Immature natural killer cell (primary cell): ENCODE measurements around the gene TIMM9. TPM values are rescaled to one million over a fixed set of nuclear protein-coding genes. Genes with fewer than 3 reads are reported as not detected.
A peak's percentile ranks its signal among the peaks of the same experiment; 100 is the strongest.

Experiments used
- DNase-seq, 3 donors: peaks; one replicate each; pipeline ENCODE4 v3.0.0; 2022; ENCODE audit warnings: mixed read lengths in 1 of 3
- H3K27ac Mint-ChIP-seq, 6 donors: one replicate each; pipeline ENCODE4 v1.8.0; 2020; ENCODE audit warnings: mixed read lengths in 6 of 6, mild to moderate bottlenecking in 5 of 6, inconsistent platforms in 4 of 6, moderate library complexity in 3 of 6
- H3K27me3 Mint-ChIP-seq, 3 donors: one replicate each; pipeline ENCODE4 v1.8.0; 2020 to 2021; ENCODE audit warnings: low read depth in 3 of 3, mild to moderate bottlenecking in 3 of 3, mixed read lengths in 3 of 3, moderate library complexity in 3 of 3, inconsistent platforms in 1 of 3
- H3K36me3 Mint-ChIP-seq, 3 donors: one replicate each; pipeline ENCODE4 v1.8.0; 2020; ENCODE audit warnings: mixed read lengths in 3 of 3, inconsistent platforms in 2 of 3, mild to moderate bottlenecking in 2 of 3
- H3K4me1 Mint-ChIP-seq, 2 donors: one replicate each; pipeline ENCODE4 v1.8.0; 2020; ENCODE audit warnings: inconsistent platforms in 2 of 2, mild to moderate bottlenecking in 2 of 2, mixed read lengths in 2 of 2, moderate library complexity in 1 of 2
- H3K4me3 Mint-ChIP-seq, 5 donors: one replicate each; pipeline ENCODE4 v1.8.0; 2020; ENCODE audit warnings: mild to moderate bottlenecking in 5 of 5, mixed read lengths in 5 of 5, inconsistent platforms in 3 of 5, moderate library complexity in 3 of 5
- H3K9me3 Mint-ChIP-seq, 6 donors: one replicate each; pipeline ENCODE4 v1.8.0; 2020; ENCODE audit warnings: mild to moderate bottlenecking in 6 of 6, mixed read lengths in 6 of 6, inconsistent platforms in 4 of 6, moderate library complexity in 3 of 6
- polyA plus RNA-seq, 3 donors: library from polyadenylated mRNA; unstranded; fragments of 300-500 nt; fragmentation: Illumina TruSeq; gene quantifications; one replicate each; pipeline ENCODE4 v1.2.3, GENCODE V29; 2021

The TIMM9 gene, protein sequence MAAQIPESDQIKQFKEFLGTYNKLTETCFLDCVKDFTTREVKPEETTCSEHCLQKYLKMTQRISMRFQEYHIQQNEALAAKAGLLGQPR
- polyA plus RNA-seq, result 10 to 100 TPM; 21.0 to 51.8 (median 48.8) TPM

DNA sequence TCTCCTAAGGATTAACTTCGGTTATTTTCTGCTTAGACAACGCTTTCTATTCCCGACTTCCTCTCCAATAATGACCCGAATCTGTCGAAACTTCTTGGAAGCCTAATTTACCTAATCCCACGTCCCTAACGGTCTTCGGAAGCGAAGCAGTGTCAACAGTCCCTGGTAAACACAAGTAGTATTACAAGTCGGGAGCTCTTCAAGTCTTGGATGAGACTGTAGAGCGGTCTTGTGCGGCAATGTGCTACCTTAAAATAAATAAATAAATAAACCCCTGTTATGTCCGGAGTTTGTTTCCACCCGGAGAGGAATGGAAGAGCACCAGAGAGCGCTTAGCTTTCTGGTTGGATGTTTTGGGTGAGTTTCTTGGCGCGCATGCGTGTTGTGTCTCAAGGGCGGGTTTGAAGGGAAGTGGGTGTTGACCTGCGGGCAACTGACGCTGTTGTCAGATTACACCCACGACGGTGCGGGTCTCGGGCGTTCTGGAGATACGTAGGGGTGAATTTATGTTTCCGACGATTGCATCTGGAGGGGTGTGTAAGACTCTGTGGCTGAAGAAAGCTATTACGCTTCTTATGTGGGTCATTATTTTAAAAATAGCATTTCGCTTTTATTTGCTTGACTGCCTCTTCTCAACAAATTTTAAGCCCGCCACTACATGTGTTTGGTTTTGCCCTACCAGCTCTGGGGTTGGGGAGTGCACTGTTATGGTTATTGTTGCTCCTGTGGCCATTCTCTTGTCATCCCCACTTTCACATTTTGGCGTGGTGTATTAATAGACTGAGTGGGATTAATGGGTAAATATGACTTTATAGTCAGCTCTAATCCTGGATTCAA is at the start of gene TIMM9, which contains the start of gene KIAA0586:
Gene TIMM9, minus strand, starts transcription at position 251 of the 837 bp plus-strand sequence. CDS start 15,586 bp downstream, outside the sequence.
Gene KIAA0586, plus strand, starts transcription at position 439 of the 837 bp plus-strand sequence. CDS start 546 bp downstream, outside the sequence.
- Mint-ChIP-seq H3K4me1 (peaks cover 36 to 49% of the 10 kb centered on the region in 2 donors), H3K27ac (peak within 1 kb of the TSS; percentile 93 to 99 (median 95)), H3K27me3 (peaks cover 8 to 18% (median 16%) of the 10 kb centered on the region in 3 donors), H3K36me3 (peaks cover 3 to 7% (median 5%) of the 10 kb centered on the region in 3 donors), H3K4me3 (peak within 1 kb of the TSS; percentile 86 to 93 (median 90)), H3K9me3 (peaks cover 0 to 2% (median 0%) of the 10 kb centered on the region in 6 donors)
- peak; percentile 97 to 98 (median 98) for DNase-seq

DNA sequence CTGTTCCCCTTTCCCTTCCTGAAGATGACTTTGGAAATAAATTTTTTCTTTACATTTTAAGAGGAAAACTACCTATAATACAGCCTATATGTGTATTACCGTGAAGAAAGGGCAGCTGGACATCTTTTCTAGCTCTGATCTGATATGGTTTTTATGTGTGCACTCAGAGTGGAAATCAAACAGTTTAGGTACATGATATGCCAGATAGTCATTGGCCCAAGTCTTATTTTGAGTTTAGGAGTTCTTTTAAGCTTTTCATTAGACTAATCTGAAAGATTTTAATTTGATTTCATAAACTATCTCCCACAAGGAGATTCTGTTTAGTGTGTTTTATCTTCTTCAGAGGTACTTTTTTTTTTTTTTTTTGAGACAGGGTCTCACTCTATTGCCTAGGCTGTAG is 49.0 kb upstream of the TIMM9 start:
- H3K27me3 Mint-ChIP-seq, result no peaks in the 10 kb centered on the region
- H3K27ac Mint-ChIP-seq, result no peak overlapping the region
- H3K4me1 Mint-ChIP-seq, result no peaks in the 10 kb centered on the region
- H3K9me3 Mint-ChIP-seq, result no peaks in the 10 kb centered on the region
- no peak for DNase-seq
- H3K36me3 Mint-ChIP-seq, result peaks cover 27 to 53% (median 33%) of the 10 kb centered on the region in 3 donors
- H3K4me3 Mint-ChIP-seq, result no peak overlapping the region

DNA sequence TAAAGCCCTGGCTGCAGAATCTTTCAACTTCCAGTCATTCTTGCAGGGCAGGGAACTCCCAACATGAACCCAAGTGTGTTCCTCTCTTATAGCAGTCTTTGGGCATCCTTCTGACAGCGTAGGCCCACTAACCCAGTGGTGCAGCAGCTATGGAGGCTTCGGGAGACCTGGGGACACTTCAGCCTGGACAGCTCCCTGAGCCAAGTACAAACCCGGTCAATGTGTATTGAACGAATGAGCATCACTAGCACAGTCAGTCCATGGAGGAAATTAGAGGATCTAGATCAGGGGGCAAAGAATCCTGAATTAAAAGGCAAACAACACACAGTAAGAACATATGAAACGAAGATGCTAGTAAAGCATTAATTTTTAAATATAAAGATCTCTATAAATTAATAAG is 42.0 kb upstream of the TIMM9 start:
- Mint-ChIP-seq H3K4me1 (no peaks in the 10 kb centered on the region), H3K36me3 (peaks cover 17 to 45% (median 27%) of the 10 kb centered on the region in 3 donors), H3K27ac (peak overlapping the region in 1 of 6 donors; percentile 5), H3K9me3 (no peaks in the 10 kb centered on the region), H3K27me3 (no peaks in the 10 kb centered on the region), H3K4me3 (no peak overlapping the region)
- DNase-seq, result no peak

DNA sequence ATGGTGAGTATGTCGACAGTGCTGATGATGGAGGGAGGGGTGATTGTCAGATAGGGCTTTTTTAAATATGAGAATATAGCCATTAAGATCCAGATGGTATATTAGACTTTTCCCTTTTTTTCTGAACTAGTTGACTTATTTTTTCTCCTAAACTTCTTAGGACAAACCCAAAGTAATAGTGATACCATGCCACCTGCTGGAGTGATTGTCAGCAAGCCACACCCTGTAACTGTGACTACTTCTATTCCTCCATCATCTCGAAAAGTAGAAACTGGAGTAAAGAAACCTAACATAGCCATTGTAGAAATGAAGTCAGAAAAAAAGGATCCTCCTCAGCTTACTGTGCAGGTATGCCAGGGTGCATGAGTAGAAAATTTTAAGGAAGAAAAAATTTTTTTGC is 40.2 kb upstream of the TIMM9 start:
- Mint-ChIP-seq H3K4me1 (no peaks in the 10 kb centered on the region), H3K4me3 (no peak overlapping the region), H3K36me3 (peaks cover 23 to 50% (median 33%) of the 10 kb centered on the region in 3 donors), H3K27ac (no peak overlapping the region), H3K27me3 (no peaks in the 10 kb centered on the region), H3K9me3 (no peaks in the 10 kb centered on the region)
- no peak for DNase-seq

DNA sequence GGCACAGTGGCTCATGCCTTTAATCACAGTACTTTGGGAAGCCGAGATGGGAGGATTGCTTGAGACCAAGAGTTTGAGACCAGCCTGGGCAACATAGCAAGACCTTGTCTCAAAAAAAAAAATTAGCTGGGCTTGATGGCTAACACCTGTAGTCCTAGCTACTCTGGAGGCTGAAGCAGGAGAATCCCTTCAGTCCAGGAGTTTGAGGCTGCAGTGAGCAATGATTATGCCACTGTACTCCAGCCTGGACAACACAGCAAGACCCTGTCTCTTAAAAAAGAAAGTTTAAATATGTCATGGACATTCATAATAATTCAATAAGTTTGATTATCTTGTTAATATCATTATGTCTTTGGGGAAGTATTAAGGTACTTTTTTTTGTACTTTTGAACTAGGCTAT is 39.1 kb upstream of the TIMM9 start:
- Mint-ChIP-seq H3K9me3 (no peaks in the 10 kb centered on the region), H3K36me3 (peaks cover 26 to 47% (median 32%) of the 10 kb centered on the region in 3 donors)

DNA sequence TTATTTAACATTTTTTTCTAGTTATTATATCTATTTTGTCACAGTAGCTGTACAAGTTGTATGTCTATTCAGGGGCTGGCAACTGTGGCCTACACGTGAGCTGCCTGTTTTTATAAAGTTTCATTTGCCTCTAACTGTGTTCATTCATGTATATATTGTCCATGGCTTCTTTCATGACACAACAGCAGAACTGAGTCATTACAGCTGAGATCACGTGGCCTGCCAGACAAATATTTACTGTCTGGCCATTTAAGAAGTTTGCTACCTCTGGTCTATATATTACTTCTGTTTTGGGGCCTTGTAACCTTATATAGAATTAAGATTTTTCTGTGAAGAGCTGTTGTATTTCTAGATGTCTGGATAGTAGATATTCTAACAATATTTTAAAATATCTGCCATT is 38.1 kb upstream of the TIMM9 start:
- H3K4me3 Mint-ChIP-seq, result no peak overlapping the region
- no peak for DNase-seq
- no peaks in the 10 kb centered on the region for H3K4me1 Mint-ChIP-seq
- no peaks in the 10 kb centered on the region for H3K9me3 Mint-ChIP-seq
- H3K27me3 Mint-ChIP-seq, result no peaks in the 10 kb centered on the region
- H3K36me3 Mint-ChIP-seq, result peaks cover 31 to 49% (median 35%) of the 10 kb centered on the region in 3 donors
- H3K27ac Mint-ChIP-seq, result no peak overlapping the region

More for the DNA sequence above, 39.1 kb upstream of the TIMM9 start:
- H3K4me3 Mint-ChIP-seq, result no peak overlapping the region
- no peak for DNase-seq
- H3K27me3 Mint-ChIP-seq, result no peaks in the 10 kb centered on the region
- no peaks in the 10 kb centered on the region for H3K4me1 Mint-ChIP-seq
- H3K27ac Mint-ChIP-seq, result peak overlapping the region in 1 of 6 donors; percentile 21

DNA sequence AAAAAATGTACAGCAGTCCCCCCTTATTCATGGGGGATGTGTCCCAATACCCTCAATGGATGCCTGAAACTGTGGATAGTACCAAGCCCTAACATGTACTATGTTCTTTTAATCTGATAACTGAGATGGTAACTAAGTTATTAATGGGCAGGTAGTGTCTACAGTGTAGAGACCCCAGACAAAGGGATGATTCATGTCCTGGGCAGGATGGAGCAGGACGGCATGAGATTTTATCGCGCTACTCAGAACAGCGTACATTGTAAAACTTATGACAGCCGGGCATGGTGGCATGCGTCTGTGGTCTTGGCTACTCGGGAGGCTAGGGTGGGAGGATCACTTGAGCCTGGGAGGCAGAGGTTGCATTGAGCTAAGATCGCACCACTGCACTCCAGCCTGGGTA is 37.3 kb upstream of the TIMM9 start:
- Mint-ChIP-seq H3K4me1 (no peaks in the 10 kb centered on the region), H3K36me3 (peaks cover 31 to 57% (median 35%) of the 10 kb centered on the region in 3 donors), H3K27ac (peak overlapping the region in 1 of 6 donors; percentile 33), H3K4me3 (no peak overlapping the region), H3K27me3 (no peaks in the 10 kb centered on the region), H3K9me3 (no peaks in the 10 kb centered on the region)
- DNase-seq, result no peak

DNA sequence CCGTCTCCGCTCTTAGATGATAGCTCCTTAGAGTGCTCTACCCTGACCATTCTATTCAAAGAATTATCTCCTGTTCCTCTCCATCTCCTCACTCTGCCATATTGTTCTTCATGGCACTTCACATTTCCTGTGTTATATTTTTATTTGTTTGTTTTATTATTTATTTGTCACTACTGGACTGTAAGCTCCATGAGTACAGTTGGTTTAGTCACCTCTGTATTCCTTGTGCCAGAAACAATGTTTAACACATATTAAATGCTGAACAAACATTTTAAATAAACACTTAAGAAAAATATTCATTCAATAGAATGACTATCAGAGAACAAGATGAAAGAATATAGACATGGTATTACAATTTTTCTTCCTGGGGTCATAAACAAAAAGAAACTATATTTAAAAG is 35.8 kb upstream of the TIMM9 start:
- H3K27ac Mint-ChIP-seq, result no peak overlapping the region
- no peaks in the 10 kb centered on the region for H3K27me3 Mint-ChIP-seq
- no peak for DNase-seq
- H3K36me3 Mint-ChIP-seq, result peaks cover 33 to 52% (median 35%) of the 10 kb centered on the region in 3 donors
- no peaks in the 10 kb centered on the region for H3K4me1 Mint-ChIP-seq
- H3K9me3 Mint-ChIP-seq, result no peaks in the 10 kb centered on the region
- H3K4me3 Mint-ChIP-seq, result no peak overlapping the region

DNA sequence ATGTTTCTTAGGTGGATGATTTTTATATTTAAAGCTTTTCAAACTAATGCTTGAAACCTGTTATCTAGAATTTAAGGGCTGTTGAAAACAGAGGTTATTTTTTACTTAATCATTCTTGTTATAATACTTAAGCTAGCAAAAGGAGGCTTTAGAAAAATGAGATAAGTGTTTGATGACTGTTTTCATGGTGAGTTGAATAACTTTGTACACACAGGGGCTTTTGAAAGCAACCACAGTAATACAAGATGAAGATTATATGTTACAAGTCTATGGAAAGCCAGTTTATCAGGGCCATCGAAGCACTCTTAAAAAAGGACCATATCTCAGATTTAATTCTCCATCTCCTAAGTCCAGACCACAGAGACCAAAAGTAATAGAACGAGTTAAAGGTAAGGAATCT is 33.4 kb upstream of the TIMM9 start:
- Mint-ChIP-seq H3K36me3 (peaks cover 31 to 60% (median 43%) of the 10 kb centered on the region in 3 donors), H3K4me1 (no peaks in the 10 kb centered on the region), H3K27ac (no peak overlapping the region), H3K9me3 (no peaks in the 10 kb centered on the region), H3K4me3 (no peak overlapping the region), H3K27me3 (no peaks in the 10 kb centered on the region)
- DNase-seq, result no peak

DNA sequence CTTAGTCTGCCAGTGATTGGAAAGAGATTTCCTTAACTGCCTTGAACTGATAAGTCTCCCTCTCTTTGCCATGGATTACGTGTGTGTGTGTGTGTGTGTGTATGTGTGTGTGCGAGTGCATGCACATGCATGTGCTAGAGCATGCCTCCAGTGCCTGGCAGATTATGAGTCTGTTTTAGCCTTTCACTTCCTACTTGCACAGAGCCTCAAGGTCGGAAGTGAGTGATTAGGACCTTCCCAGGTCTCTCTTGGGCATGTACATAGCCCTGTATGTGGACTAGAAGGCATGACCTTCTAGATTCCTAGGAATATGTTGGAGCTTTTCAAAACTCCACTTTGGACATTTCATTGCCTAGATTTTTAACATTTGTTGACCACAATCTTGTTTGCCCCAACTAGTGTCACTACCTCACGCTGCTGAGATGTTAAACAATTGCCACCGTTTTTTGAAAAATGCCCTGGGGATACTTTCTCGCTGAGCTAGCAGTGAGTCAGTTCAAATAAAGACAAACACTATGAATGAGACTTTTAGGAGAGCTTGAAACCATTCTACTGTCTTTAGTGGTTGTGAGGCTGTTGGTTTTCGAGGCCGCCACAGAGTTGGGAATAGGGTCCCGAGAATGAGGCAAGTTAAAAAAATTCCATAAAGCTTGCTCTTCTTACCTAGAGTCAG is 28.4 kb upstream of the TIMM9 start:
- H3K4me1 Mint-ChIP-seq, result no peaks in the 10 kb centered on the region
- H3K27me3 Mint-ChIP-seq, result no peaks in the 10 kb centered on the region
- no peak for DNase-seq
- peak overlapping the region in 1 of 6 donors; percentile 7 for H3K27ac Mint-ChIP-seq
- H3K9me3 Mint-ChIP-seq, result no peaks in the 10 kb centered on the region
- no peak overlapping the region for H3K4me3 Mint-ChIP-seq
- peaks cover 27 to 55% (median 36%) of the 10 kb centered on the region in 3 donors for H3K36me3 Mint-ChIP-seq

DNA sequence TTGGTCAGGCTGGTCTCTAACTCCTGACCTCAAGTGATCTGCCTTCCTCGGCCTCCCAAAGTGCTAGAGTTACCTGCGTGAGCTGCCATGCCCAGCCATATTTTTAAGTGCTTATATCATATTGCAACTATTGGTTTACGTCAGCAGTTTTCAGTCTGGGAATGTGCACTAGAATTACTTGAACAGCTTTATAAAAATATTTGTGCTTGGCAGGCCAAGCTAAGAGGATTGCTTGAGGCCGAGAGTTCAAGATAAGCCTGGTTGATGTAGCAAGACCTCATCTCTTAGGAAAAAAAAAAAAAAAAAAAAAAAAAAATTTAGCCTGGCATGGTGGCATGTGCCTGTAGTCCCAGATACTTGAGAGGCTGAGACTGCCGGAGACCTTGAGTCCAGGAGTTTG is 17.3 kb upstream of the TIMM9 start:
- Mint-ChIP-seq H3K9me3 (no peaks in the 10 kb centered on the region), H3K4me3 (no peak overlapping the region), H3K27ac (no peak overlapping the region), H3K36me3 (peaks cover 0 to 32% (median 16%) of the 10 kb centered on the region in 3 donors), H3K27me3 (no peaks in the 10 kb centered on the region), H3K4me1 (no peaks in the 10 kb centered on the region)
- no peak for DNase-seq

DNA sequence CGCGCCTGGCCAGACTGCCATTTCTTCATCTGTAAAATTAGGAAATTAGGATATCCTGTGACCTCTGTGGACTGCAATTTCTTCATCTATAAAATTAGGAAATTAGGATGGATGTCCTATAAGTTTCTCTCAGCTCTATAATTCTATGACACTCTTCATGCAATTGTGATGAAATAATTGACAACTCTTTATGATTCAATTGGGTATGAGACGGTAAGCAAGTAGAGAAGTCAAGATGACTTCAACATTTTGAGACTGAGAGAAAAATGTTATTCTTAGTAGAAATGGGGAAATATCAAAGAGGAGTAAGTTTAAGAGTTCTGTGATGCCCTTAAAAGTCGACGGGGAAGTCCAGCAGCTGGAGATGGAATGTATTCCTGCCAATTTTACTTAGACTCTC is 12.1 kb upstream of the TIMM9 start:
- Mint-ChIP-seq H3K36me3 (peaks cover 8 to 36% (median 11%) of the 10 kb centered on the region in 3 donors), H3K27ac (peak overlapping the region in 2 of 6 donors; percentile 2 to 30), H3K4me3 (no peak overlapping the region), H3K27me3 (peaks cover 0 to 1% (median 0%) of the 10 kb centered on the region in 3 donors), H3K4me1 (peaks cover 0 to 2% of the 10 kb centered on the region in 2 donors), H3K9me3 (no peaks in the 10 kb centered on the region)
- no peak for DNase-seq

DNA sequence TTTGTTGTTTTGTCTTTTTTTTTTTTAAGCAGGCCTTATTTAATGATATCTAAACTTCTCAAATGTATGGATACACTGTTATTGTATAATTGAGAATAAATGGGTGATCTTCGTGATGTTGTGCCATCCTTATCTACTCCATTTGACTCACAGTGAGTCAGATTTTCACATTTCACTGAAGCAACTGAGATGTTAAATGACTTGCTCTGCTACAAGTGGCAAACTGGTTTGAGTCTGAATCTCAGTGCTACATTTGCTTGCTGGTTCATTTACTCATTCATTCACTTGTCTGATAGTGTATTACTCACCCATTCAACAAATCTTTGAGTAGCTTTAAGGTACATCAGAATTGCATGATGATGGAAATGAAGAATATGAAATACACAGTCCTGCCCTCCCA is 2.8 kb upstream of the TIMM9 start:
- H3K27ac Mint-ChIP-seq, result peak overlapping the region in 4 of 6 donors; percentile 14 to 99 (median 38)
- no peak for DNase-seq
- peaks cover 8 to 18% (median 16%) of the 10 kb centered on the region in 3 donors for H3K27me3 Mint-ChIP-seq
- peaks cover 12 to 24% (median 14%) of the 10 kb centered on the region in 3 donors for H3K36me3 Mint-ChIP-seq
- peaks cover 32 to 43% of the 10 kb centered on the region in 2 donors for H3K4me1 Mint-ChIP-seq
- peak overlapping the region in 1 of 5 donors; percentile 44 for H3K4me3 Mint-ChIP-seq
- peaks cover 0 to 2% (median 0%) of the 10 kb centered on the region in 6 donors for H3K9me3 Mint-ChIP-seq
